MV-4-11 (cell line): ENCODE results near the gene HLA-DQB2.
"Not testable (repeated sequence)": the region's sequence is repeated elsewhere in the genome, so short reads cannot be mapped to it uniquely, and the experiment has no call there.

ENCODE experiments used
- DNase-seq: peaks from one replicate; lab custom pipeline; 2025; lab: John Stamatoyannopoulos, UW

Gene HLA-DQB2

GRCh38 chr6:32763421-32763820 is at the start of gene HLA-DQB2:
HLA-DQB2 (minus strand) TSS chr6:32763532; CDS start chr6:32763470, 62 bp downstream.
- DNase-seq: no peak

DNA sequence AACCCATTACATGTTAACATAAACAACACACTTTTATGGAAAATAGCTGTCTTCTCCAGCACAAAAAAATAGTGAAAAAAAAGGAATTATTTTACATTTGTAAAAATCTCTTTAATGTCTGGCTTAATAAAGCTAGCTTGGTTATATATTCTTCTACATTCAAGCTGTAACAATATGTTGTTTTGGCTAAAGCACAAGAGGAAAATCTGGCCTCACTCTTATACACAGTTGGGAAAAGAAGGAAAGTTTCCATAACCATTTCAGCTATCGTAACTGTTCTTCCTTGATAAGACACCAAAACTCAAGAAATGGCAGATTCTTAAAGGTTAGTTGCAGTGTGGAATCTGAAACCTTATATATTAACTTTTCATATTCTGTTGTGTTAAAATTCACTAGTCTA is 45.8 kb upstream of the HLA-DQB2 start:
- DNase-seq: no peak

- no peak for DNase-seq
These were observed 43.8 kb upstream of the HLA-DQB2 start for GRCh38 chr6:32807020-32807580.

DNA sequence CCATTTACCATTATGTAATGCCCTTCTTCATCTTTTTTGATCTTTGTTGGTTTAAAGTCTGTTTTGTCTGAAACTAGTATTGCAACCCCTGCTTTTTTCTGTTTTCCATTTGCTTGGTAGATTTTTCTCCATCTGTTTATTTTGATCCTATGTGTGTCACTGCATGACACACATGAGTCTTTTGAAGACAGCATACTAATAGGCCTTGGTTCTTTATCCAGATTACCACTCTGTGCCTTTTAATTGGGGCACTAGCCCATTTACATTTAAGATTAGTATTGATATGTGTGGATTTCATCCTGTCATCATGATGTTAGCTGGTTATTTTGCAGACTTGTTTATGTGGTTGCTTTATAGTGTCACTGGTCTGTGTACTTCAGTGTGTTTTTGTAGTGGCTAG is 42.1 kb upstream of the HLA-DQB2 start:
- DNase-seq: not testable (repeated sequence)

- DNase-seq: peak; percentile 22
These were observed 40.1 kb upstream of the HLA-DQB2 start for GRCh38 chr6:32803416-32803815.

GRCh38 chr6:32799740-32800139 is 36.4 kb upstream of the HLA-DQB2 start:
- DNase-seq: no peak

DNA sequence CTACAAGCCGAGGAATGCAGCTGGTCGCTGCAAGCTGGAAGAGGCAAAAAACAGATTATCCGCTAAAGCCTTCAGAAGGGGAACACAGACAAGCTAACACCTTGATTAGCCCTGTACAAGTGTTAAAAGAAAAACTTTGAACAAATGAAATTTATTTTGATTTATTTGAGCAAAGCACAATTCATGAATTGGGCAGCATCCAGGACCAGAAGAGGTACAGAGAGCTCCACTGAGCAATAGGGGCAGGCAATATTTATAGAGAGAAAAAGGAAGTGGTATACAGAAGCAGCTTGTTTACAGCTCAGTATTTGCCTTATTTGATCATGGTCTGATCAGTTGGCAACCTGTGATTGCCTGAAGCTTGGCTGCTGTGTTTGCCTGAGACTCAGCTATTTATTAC is 35.8 kb upstream of the HLA-DQB2 start:
- DNase-seq: no peak

DNA sequence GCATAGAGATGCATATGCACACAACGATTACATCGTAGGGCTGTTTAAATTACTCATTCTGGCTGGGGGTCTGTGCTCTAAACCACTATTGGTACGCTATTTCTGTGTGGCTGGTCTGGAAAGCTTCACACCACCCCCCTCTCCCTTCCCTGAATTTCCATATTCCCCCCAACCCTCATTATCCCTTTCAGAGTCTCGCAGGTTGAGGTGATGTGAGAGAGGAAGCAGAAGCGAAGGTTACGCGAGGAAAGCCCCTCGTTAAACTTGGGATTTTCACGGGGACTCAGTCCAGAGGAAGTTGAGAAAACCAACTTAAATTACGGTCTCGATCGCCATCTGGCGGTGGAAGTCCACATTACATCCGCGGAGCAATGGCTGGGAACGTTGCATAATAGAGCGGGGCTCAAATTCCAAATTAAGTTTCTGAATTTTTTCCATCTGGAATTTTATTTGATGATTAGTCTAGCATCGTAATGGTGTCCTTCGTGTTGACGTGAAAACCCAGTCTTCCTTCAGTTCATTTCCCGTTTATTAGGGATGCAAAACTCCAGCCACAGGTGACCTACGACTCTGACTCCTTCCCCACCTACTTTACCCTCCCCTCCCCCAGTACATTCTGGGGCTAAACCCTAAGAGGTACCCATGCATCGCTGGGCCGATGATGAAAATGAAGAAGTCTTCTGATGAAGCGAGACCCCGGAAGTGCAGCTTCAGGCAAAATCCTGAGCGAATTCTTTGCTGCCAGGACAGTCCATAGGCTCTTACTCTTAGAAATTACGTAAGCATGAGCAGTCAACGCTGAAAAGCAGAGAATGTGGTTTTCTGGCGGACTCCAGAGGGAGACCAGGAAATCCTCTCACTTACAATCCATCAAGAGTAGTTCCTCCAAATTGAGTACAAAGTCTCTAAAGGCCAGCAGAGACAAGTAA is 33.8 kb upstream of the HLA-DQB2 start:
- DNase-seq: peak; percentile 90

- peak; percentile 95 for DNase-seq
These were observed 31.2 kb upstream of the HLA-DQB2 start for GRCh38 chr6:32794510-32794909.

GRCh38 chr6:32792901-32793435 is 29.6 kb upstream of the HLA-DQB2 start:
- no peak for DNase-seq

DNA sequence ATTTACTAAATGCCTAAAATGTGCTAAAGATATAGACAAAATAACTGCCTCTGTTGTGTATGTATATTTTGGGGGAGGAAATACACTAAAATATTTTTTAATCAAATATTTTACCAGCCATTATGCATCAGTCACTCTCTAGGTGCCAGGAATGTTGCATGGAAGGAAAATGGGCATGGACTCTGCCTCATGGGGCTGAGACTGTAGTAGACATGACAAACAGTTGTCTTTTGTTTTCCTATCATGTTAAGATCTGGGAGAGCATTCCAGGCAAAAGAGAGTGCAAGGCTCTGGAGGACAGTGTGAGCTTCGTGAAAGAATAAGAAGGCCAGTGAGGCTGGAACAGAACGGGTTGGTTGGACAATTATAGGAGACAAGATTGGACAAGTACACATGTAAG is 27.0 kb upstream of the HLA-DQB2 start:
- DNase-seq: no peak

GRCh38 chr6:32785781-32786533 is 22.6 kb upstream of the HLA-DQB2 start:
- DNase-seq: peak; percentile 91

GRCh38 chr6:32782923-32783322 is 19.6 kb upstream of the HLA-DQB2 start:
- not testable (repeated sequence) for DNase-seq

DNA sequence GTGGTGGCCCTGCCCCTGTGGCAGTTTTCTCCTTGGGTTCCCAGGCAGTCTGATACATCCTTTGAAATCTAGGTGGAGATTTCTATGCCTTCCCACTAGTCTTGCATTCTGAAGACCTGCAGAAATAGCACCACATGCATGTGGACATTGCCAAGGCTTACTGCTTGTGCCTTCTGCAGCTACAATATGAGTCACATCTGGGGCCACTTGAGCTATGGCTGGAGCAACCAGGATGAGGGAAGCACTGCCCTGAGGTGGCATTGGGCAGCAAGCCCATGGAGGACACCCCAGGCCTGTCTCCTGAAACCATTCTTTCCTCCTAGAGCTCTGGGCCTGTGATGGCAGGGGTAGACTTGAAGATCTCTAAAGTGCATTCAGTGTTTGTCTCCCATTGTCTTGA is 15.7 kb upstream of the HLA-DQB2 start:
- DNase-seq: peak; percentile 11

DNA sequence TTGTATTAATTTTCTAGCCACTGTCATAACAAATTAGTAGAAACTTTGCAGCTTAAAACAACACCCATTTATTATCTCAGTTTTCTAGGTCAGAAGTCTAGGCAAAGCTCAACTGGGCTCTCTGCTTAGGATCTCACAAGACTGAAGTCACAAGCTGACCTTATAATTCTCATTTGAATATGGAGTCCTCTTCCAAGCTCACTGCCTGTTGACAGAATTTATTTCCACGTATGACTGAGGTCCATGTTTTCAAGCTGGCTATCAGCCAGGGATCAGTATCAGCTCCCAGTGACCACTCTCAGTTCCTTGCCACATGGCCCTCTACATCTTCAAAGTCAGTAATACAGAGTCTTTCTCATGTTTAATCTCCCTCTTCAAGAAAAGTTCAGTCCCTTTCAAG is 11.7 kb upstream of the HLA-DQB2 start:
- DNase-seq: no peak

GRCh38 chr6:32774426-32774825 is 11.1 kb upstream of the HLA-DQB2 start:
- no peak for DNase-seq

- DNase-seq: no peak
These were observed 9.3 kb upstream of the HLA-DQB2 start for GRCh38 chr6:32772656-32773055.

DNA sequence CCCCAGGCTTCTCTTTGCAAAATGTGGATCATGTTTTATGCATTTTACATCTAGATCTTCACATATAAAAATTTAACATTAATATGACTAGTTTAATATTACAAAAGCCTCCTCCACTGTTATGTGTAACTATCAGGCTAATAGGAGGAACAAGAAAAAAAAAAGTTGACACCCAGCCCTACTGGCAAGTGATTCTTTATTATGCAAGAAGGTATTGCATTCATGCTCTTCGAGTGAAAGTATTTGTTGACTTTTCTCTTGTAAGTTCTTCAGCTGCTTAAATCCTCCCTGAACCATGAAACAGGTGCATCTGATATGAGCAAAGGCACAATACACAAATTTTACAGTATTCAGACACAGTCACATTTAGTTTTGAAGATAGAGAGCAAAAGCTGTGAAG is 716 bp upstream of the HLA-DQB2 start:
- no peak for DNase-seq

DNA sequence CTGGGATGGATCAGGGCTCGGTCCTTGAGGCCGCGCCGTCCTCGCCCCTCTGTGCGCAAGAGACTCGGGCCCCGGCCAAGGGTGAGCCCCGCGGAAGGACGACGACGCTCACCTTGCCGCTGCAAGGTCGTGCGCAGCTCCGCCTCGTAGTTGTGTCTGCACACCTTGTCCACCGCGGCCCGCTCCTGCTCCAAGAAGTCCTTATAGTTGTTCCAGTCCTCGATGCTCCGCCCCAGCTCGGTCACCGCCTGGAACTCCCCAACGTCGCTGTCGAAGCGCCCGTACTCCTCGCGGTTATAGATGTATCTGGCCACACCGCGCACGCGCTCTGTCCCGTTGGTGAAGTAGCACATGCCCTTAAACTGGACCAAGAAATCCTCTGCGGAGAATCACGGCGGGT is 1.8 kb downstream of the HLA-DQB2 start:
- no peak for DNase-seq

DNA sequence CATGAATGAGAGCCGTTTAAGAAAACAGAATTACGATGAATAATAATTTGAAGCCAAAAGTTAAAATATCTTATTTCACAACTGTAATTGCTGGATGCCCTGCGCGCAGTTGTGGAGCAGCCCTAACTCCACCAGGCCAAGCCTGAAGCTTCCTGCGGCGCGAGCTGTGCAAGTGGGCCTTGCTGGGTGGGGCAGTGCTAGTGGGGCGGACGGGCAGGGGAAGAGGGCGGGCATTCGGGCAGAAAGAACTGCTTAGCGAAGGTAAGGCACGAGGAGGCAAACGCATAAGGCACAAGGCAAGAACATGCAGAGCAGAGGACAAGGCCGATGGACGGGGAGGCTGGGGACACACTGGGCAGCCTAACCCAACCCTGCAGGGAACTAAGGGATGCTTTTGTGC is 2.3 kb downstream of the HLA-DQB2 start:
- DNase-seq: no peak

GRCh38 chr6:32759669-32760068 is 3.7 kb downstream of the HLA-DQB2 start:
- DNase-seq: no peak

DNA sequence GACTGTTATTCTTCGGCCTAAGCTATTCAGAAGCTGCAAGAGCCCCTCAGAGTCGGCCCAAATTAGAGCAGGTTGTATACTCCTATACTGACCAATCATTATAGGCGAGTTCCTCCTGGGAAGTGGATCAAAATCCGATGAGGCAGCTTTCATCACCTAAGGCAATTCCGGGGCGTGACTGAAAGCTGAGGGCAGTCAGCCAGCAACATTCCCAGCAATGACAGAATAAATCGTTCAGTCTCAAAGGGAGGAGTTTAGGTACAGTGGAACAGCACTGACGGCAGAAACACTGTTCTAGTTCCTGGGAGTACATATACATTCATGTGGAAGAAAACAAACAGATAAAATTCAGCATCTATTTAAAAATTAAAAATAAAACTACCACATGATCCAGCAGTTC is 10.8 kb downstream of the HLA-DQB2 start:
- no peak for DNase-seq
